Muscle of leg (tissue), 11 donors: ENCODE results near the gene CABP2. TPM values are rescaled to one million over a fixed set of nuclear protein-coding genes. Genes with fewer than 3 reads are reported as not detected.
"Not testable (repeated sequence)": the region's sequence is repeated elsewhere in the genome, so short reads cannot be mapped to it uniquely, and the experiment has no call there.

Experiments used
- DNase-seq: peaks from one replicate; pipeline ENCODE4 v3.0.0; 2013
- H3K27ac ChIP-seq: one replicate; pipeline ENCODE4 v1.5.1; 2013; ENCODE audit warnings: mild to moderate bottlenecking, low read length, control low read depth
- H3K27me3 ChIP-seq: one replicate; pipeline ENCODE4 v1.6.1; 2013; ENCODE audit warnings: low read length; ENCODE audit not compliant: control insufficient read depth, insufficient read depth
- H3K36me3 ChIP-seq: one replicate; pipeline ENCODE4 v1.6.1; 2013; ENCODE audit warnings: low read length; ENCODE audit not compliant: control insufficient read depth, insufficient read depth
- H3K4me1 ChIP-seq: one replicate; pipeline ENCODE4 v1.6.1; 2013; ENCODE audit warnings: low read length; ENCODE audit not compliant: control insufficient read depth, insufficient read depth
- H3K4me3 ChIP-seq: one replicate; pipeline ENCODE4 v1.5.1; 2013; ENCODE audit warnings: low read length, control low read depth
- H3K9me3 ChIP-seq: replicated peaks from 2 replicates; pipeline ENCODE4 v1.6.1; 2013; ENCODE audit warnings: low read depth, low read length; ENCODE audit not compliant: control insufficient read depth
- WGBS: methylation state at CpG from one replicate; pipeline ENCODE4 v1.1.5; 2013; ENCODE audit warnings: missing lambda C conversion rate; ENCODE audit not compliant: insufficient coverage; 5-methylcytosine and 5-hydroxymethylcytosine counted together
- polyA plus RNA-seq, 8 donors: library from polyadenylated mRNA; unstranded; fragments of 120-200 nt; gene quantifications; one replicate each; pipeline versions ENCODE4 v1.2.1 to v1.2.3, GENCODE V29; 2013; ENCODE audit warnings: inconsistent platforms in 1 of 8, low replicate concordance in 1 of 8; ENCODE audit not compliant: insufficient read length in 8 of 8, insufficient read depth in 1 of 8
- total RNA-seq: library from RNA; stranded (reverse); fragments of 120-200 nt; gene quantifications from one replicate; pipeline ENCODE4 v1.2.4, GENCODE V29; 2013

CABP2 gene
- total and polyA plus RNA-seq, 9 donors, result not detected

DNA sequence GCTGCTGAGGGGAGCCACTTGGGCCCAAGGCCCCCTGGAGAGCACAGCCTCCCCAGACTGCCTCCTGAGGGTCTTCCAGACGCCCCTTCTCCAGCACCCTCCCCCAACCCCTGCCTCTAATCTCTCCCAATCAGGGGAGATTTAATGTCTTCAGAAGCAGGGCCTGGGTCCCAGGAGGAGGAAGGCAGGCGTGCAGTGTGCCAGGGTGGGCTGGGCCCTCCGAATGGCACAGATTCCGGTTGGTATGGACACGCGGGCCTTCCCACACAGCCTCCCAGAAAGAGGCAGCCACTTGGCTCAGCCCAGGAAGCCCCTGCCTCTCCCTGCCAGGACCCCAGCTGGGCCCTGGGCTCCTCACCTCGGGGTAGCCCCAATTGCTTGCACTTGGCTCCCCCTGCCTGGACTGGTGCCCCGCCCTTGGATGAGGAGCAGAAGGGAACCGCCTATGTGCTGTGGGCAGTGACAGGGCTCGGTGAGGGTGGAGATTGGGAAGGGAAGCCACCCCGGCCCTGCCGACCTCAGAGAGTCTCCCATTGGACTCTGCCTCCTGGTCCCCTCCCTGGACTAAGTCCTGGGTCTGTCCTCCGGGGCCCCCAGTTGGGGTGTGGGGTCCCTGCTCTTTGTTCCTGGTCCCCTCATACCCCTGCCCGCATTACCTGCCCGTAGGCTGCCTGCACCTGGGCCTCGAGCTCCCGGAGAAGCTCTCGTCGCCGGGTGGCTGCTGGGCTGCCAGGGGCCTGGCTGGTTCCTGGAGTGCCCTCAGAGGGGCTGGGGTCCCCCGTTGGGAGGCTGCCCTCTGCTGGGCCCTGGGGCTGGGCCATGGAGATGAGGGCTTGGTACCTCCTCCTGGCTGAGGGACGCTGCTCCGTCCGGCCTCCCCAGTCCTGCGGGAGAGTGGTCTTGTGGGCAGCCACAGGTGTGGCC, 572 bp upstream of the CABP2 start:
- H3K27ac ChIP-seq, result no peak overlapping the region
- H3K4me3 ChIP-seq, result no peak overlapping the region
- 74% methylated on average over 15 of the region's 25 CpGs for WGBS
- no peaks in the 10 kb centered on the region for H3K36me3 ChIP-seq
- peaks cover 5% of the 10 kb centered on the region for H3K4me1 ChIP-seq
- no peak for DNase-seq
- no peaks in the 10 kb centered on the region for H3K9me3 ChIP-seq
- peaks cover 5% of the 10 kb centered on the region for H3K27me3 ChIP-seq

DNA sequence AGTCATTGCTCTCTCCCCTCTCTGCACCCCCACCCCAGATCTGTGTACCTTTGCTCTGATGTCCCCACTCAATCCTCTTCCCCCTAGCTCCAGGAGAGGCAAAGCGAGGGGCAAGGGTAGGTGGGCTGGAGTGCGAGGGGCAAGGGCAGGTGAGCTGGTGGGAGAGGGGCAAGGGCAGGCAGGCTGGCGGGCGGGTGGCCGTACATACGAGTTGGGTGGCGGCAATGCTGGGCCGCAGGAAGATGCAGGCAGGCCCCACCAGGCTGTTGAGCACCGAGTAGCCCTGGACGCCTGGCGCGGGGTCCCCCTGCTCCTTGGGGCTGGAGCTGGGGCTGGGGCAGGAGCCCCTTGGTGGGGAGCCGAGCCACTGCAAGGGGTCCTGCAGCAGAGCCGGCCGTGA, 908 bp downstream of the CABP2 start:
- DNase-seq, result no peak
- no peaks in the 10 kb centered on the region for H3K9me3 ChIP-seq
- peaks cover 5% of the 10 kb centered on the region for H3K4me1 ChIP-seq
- no peaks in the 10 kb centered on the region for H3K36me3 ChIP-seq
- 92% methylated on average over 9 of the region's 15 CpGs for WGBS
- H3K27me3 ChIP-seq, result peaks cover 5% of the 10 kb centered on the region
- no peak overlapping the region for H3K27ac ChIP-seq
- H3K4me3 ChIP-seq, result no peak overlapping the region

GRCh38 chr11:67521924-67522323, 1.3 kb downstream of the CABP2 start:
- Histone ChIP-seq H3K36me3 (no peaks in the 10 kb centered on the region), H3K27ac (no peak overlapping the region), H3K4me3 (no peak overlapping the region), H3K4me1 (peaks cover 5% of the 10 kb centered on the region), H3K9me3 (no peaks in the 10 kb centered on the region), H3K27me3 (peaks cover 5% of the 10 kb centered on the region)
- no peak for DNase-seq
- WGBS, result 86% methylated on average over 3 of the region's 10 CpGs

DNA sequence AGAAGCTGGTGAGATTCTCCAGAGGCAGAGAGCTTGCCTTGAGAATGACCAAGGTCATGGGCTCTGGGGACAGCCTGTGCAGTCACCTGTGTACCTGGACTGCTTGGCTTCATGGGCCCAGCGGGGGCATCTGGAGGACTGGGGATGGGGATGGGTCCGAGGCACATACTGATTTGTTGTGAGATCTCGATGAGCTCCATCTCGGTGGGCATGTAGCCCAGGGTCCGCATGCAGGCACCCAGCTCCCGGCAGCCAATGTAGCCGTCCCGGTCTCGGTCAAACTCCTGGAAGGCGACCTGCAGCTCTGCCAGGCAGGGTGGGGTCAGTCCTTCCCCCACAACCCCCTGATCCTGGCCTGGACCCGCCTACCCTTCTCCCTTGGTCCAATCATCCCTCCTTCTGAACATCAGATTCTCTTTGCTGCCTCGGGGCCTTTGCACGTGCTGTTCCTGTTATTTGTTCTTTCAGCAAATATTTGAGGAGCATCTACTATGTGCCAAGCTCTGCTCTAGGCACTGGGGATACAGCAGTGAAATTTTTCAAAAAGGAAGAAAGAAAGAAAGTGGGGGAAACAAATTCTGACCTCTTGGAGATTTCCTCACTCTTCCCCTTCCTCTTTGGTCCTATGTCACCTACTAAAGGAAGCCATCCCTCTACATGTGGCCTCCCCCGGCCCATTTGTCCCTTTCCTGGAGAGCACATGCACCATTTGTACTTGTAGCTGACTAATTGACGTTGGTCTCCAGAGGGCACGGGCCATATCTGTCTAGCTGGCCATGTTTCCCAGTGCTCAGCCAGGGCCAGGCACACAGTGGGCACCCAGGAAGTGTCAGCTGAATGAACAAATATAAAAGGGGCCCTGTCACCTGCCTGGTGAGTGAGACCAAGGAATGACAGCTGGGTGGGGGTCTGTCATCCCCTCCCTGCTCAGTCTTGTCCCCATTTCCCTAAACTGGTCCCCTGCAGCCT, 2.1 kb downstream of the CABP2 start:
- Histone ChIP-seq H3K4me1 (peaks cover 5% of the 10 kb centered on the region), H3K9me3 (no peaks in the 10 kb centered on the region), H3K27me3 (peaks cover 5% of the 10 kb centered on the region), H3K36me3 (no peaks in the 10 kb centered on the region), H3K27ac (no peak overlapping the region), H3K4me3 (no peak overlapping the region)
- DNase-seq, result no peak
- WGBS, result 87% methylated on average over 13 of the region's 16 CpGs

DNA sequence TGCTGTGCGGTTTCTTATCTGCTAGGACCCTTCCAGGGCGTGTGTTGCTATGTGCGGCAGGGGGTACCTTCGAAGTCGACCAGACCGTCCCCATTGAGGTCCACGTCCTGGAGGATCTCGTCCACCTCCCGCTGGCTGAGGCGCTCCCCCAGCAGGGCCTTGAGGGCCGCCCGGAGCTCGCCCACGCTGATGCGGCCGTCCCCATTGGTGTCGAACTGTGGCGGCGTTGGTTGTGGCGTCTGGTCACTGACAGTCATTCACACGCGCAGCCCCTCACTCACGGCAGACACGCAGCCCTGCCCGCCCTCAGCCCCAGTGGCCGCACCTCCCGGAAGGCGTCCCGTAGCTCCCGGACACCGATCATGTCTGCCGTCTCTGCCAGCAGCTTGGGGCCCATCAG, 3.5 kb downstream of the CABP2 start:
- no peak for DNase-seq

DNA sequence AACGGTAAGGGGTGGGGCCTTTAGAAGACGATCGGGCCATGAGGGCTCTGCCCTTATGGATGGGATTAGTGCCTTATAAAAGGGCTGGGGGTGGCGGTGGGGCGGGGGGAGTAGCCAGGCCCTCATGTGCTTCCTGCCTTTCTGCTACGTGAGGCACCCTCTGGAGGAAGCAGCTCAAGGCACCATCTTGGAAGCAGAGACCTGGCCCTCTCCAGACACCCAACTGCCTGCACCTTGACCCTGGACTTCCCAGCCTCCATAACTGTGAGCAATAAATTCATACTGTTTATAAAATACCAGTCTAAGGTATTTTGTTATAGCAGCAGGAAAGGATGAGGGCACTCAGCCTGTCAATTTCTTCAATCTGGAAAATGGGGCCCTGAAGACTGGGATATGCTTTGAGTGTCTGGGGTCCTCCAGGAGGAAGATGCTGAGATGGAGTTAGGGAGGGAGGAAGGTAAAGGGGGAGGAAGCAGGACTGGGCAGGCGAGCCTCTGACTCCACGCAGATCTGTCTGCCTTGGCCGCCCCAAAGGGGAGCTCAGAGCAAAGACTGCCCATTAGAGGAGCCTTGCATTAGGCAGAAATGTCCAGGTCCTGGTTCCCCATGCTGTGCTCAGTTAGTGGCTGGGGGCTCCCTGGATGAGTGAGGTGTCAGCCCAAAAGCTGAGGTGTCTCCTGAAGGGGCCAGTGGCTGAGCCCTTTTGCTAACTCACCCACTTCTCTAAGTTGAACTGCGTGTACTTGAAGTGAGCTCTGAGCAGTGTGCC, 5.3 kb downstream of the CABP2 start:
- Histone ChIP-seq H3K36me3 (no peaks in the 10 kb centered on the region), H3K9me3 (no peaks in the 10 kb centered on the region), H3K27me3 (peaks cover 14% of the 10 kb centered on the region), H3K4me1 (no peaks in the 10 kb centered on the region), H3K27ac (no peak overlapping the region), H3K4me3 (no peak overlapping the region)
- WGBS, result 67% methylated on average over 4 of the region's 10 CpGs
- DNase-seq, result no peak

More for the DNA sequence above, 3.5 kb downstream of the CABP2 start:
- no peak overlapping the region for H3K27ac ChIP-seq
- no peaks in the 10 kb centered on the region for H3K9me3 ChIP-seq
- peaks cover 11% of the 10 kb centered on the region for H3K27me3 ChIP-seq
- H3K36me3 ChIP-seq, result no peaks in the 10 kb centered on the region
- peaks cover 5% of the 10 kb centered on the region for H3K4me1 ChIP-seq
- no peak overlapping the region for H3K4me3 ChIP-seq
- 82% methylated on average over 32 of the region's 32 CpGs for WGBS

- H3K27me3 ChIP-seq, result peaks cover 15% of the 10 kb centered on the region
- H3K36me3 ChIP-seq, result no peaks in the 10 kb centered on the region
- 96% methylated on average over 9 of the region's 9 CpGs for WGBS
- no peak overlapping the region for H3K27ac ChIP-seq
- no peak for DNase-seq
- H3K9me3 ChIP-seq, result no peaks in the 10 kb centered on the region
- H3K4me1 ChIP-seq, result no peaks in the 10 kb centered on the region
- no peak overlapping the region for H3K4me3 ChIP-seq
Observed at GRCh38 chr11:67516806-67517205, 6.4 kb downstream of the CABP2 start.

GRCh38 chr11:67514116-67514515, 9.1 kb downstream of the CABP2 start:
- peaks cover 1% of the 10 kb centered on the region for H3K4me1 ChIP-seq
- H3K4me3 ChIP-seq, result no peak overlapping the region
- no peaks in the 10 kb centered on the region for H3K36me3 ChIP-seq
- no peak overlapping the region for H3K27ac ChIP-seq
- no peaks in the 10 kb centered on the region for H3K9me3 ChIP-seq
- DNase-seq, result no peak
- H3K27me3 ChIP-seq, result peaks cover 19% of the 10 kb centered on the region
- 100% methylated on average over 1 of the region's 7 CpGs for WGBS

DNA sequence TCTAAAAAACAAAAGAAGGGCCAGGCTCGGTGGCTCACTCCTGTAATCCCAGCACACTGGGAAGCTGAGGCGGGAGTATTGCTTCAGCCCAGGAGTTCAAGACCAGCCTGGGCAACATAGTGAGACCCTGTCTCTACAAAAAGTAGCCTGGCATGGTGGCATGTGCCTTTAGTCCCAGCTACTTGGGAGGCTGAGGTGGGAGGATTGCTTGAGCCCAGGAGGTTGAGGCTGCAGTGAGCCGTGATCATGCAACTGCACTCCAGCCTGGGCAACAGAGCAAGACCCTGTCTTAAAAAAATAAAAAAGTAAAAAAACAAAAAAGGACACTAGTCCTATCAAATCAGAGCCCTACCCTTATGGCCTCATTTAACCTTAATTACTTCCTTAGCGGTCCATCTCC, 11.7 kb downstream of the CABP2 start:
- H3K36me3 ChIP-seq, DNase-seq, H3K27ac ChIP-seq, H3K4me3 ChIP-seq, H3K9me3 ChIP-seq: not testable (repeated sequence)
- peaks cover 19% of the 10 kb centered on the region for H3K27me3 ChIP-seq
- peaks cover 19% of the 10 kb centered on the region for H3K4me1 ChIP-seq
- WGBS, result 96% methylated on average over 2 of the region's 4 CpGs
